GM21619 (cell line): ENCODE results near the gene KMT2D.

Source experiments
- ATAC-seq: cut with Tn5 transposase; IDR thresholded peaks from one replicate; pipeline ENCODE4 v1.9.1; 2021; ENCODE audit not compliant: unreplicated experiment

The KMT2D gene

DNA sequence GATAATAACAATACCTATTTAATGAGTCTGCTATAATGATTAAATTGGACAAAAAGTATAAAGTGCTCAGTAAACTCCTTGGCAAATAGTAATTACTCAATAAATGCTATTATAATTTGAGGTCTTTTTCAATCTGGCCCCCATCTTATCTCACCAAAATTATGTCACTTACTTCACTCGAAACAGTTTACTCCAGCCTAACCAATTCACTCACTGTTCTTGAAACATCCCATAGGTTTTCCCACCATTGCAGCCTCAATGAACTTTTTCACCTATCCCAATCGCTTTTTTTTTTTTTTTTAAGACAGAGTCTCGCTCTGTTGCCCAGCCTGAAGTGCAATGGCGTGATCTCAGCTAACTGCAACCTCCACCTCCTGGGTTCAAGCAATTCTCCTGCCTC is 24.6 kb downstream of the KMT2D start:
- no peak for ATAC-seq

DNA sequence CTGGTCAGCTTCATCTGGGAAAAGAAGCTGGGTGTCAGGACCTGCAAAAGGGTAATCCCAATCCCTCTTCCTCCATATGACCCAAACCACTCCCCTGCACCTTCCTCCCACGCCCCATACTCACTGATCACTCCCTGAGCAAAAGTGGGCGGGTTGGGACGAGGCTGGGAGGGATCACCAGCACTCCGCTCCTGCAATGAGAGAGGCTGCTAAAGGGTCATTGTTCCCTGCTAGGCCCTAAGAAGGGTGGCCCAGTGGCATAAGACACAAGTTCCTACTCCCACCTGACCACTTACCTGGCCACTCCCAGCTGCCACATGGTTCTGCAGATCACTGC is 26.3 kb downstream of the KMT2D start:
- ATAC-seq: no peak

DNA sequence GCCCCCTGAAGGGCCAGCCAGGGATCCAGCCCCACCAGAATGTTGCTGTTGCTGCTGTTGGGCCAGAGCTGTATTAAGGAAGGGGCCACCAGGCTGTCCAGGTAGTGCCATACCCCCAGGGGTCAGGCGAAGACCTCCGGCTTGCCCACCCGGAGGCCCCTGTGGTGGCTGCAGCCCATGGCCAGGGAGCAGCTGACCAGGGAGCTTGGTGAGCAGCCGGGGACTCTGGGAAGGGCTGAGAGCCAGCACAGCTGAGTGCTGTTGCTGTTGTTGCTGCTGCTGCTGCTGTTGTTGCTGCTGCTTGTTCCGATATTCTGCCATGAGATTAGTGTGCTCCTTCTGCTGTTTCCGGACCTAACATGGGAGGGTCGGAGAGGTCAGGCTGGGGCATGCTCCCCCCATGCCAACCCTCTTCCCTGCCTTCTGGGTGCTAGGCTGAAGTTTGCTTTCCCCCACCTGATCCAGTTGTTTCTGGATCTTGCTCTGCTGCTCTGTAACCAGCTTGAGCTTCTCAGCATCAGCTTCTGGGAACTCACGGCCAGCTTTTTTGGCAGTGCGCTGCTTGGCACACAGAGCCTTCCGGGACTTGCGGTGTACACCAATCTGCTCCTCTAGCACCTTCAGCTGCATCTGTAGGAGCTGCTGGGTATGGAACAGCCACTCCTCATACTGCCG is 26.8 kb downstream of the KMT2D start:
- no peak for ATAC-seq

DNA sequence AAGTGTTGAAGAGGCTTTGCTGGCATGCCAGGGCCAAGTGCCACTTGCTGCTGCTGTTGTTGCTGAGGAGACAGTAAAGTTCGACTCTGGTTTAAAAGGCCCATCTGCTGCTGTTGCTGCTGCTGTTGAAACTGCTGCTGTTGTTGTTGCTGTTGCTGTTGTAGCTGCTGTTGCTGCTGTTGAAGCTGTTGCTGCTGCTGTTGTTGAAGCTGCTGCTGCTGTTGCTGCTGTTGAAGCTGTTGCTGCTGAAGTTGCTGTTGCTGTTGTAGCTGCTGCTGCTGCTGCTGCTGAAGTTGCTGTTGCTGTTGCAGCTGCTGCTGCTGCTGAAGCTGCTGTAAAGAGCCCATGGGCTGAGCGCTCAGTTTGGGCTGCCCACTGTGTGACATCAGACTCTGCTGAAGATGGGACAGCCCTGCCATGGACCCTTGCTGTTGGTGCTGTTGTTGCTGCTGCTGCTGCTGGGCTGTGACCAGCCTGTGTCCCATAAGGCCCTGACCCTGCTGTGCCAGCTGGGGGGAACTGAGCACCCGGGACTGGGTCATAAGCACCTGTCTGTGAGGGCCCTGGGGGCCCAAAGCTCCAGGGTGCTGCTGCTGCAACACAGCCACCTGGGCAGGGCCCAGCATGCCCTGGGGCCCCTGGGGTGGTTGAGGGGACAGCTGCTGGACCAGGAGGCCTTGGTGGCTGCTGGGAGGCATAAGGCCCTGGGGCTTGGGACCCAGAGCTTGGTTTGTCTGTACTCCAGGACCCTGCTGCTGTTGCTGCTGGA is 27.7 kb downstream of the KMT2D start:
- ATAC-seq: no peak

DNA sequence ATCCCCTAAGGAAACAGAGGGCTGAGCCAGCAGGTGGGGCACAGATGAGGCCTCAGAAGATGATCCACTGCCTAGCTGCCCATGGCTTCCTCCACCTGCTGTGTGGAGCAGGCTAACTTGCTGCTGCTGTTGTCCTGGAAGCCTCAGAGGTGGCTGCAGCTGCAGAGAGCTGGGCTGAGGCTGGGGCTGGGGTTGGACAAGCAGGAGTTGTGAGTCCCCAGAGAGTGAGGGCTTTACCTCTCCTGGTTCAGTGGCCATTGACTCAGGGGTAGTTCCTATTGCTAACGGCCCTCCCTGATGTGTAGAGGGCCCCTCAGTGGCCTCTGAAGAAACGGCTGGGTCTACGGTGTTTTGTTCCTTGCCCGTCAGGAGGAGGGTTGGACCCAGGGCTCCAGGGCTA is 28.3 kb downstream of the KMT2D start:
- no peak for ATAC-seq

DNA sequence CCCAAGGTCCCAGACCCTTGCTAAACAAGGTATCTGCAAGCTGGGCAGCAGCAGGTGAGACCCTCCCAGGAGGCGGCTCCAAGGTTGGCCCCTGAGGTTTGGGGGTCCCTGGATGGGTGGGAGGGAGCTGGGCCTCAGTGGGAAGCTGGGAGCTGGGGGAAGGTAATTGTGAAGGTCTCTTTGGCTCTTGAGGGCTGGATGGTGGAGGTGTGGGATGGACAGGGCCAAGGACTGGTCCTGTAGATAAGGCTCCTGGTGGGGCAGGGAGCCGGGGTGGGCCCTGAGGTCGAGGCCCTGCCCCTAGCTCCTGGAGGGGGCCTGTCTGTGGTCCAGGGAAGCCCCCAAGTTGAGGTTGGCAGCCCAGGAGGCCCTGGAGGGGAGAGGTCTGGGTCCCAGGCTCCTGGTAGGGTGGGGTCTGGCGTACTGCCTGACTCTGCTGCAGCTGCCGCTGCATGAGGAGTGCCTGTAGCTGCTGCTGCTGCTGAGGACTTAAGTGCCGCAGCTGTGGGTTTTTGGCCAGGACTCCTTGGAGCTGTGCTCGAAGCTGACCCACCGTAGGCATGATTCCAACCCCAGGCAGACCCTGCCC is 28.9 kb downstream of the KMT2D start:
- ATAC-seq: no peak

DNA sequence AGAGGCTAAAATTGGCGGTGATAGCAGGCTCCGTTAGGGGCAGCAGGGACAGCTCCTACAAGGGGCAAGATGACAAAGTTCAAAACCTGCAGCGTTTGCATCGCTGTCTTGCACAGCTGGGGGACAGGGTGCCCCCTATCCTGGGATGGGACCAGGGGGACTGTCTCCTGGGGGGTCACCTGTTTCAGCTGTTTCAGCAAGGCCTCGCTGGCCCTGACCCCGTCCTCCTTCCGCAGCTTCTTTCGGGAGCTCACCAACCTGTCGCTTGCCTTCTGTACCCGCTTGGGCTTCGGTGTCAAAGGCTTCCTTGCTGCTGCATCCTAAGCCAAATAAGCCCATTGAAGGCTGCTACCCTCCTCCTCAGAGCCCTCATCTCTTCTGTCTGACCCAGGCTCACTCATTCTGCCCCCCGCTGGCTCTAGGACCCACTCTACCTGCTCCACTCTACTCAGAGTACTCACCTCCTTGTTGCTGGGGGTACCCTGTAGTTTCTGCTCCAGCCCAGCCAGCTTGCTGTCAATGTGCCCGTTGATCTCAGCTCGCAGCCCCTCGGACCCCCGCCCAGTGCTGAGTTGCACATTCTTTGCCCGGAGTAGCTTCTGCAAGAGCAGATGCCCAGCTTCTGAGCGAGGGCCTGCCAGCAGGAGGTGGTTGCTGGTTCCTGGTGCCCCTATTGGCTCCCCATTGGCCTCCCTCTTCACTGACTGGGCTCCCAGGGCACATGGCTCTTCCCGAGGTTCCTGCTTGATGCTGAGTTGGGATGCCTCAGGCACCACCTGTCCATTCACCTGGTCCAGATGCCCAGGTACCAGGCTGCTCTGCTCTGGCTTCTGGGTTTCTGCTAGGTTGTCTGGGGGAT is 29.7 kb downstream of the KMT2D start:
- ATAC-seq: no peak

DNA sequence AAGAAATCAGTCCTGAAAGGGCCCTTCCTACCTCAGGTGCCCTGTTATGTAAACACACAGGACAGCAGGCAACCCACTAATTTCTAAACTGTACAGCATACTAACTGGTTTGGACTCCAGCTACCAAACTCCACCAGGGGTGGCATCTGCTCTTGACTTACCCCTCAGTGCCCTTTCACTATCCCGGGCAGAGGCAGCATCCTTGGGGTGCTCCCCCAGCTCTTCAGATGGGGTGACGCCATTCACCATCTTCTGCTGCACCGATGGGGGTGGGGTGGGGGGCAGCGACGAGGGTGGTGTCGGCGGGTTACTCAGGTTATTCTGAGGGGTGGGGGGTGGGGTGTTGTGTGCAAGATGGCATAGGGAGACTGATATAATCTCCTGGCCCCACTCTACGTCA is 30.5 kb downstream of the KMT2D start:
- no peak for ATAC-seq

DNA sequence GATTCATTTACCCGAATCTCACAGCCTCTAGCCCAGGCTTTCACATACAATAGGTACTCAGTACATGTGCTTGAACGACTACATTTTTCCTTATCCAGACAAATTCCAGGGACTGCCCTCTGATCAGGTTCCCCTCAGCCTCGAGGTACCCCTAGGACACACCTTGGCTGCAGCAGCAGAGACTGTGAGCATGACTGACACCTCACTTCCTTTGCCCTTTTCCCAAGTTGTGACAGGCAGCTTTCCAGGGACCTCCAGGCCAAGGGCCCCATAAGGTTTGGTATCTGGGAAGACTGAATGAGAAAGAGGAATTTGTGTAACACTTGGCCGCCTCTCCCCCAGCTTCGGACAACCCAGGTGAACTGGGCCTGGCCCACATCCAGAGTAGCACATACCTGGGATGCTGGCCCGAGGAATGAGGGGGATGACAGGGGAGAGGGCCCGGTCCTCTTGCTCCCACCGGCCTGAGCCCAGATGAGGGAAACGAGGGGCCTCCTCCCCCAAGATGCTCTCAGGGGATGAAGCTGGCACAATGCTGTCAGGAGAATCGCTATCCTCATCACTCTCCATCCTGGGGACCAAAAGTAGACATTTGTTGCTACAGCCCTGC is 31.8 kb downstream of the KMT2D start:
- no peak for ATAC-seq

DNA sequence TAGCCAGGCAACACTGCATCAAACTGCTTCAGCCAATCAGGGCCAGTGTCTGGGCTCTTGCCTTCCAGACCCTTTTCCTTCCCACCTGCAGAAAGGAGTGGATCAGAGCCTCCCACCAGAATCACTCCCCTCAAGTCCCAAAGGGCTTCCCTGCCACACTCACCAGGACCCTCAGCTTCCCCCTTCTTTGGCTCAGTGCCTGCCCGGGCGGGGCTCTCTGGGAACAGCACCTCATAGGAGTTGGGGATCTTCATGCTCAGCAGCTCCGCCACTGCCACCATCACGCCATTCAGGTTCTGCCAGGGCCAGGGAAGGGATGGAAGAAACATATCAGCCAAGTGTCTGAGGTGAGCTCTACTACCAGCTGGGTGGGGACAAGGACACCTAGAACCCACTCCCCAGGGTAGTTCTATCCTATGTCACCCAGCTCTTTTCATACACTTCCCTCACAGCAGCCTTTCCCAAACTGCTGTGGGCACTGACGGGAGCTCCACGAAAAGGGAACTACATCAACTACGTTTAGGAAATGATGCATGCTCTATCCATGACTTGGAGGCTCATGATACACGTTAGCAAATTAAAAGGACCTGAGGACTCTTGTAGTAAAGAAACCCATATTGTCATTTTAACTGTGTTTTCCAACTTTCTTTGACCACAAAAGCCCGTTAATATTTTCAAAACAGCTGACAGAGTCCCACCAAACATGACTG is 32.6 kb downstream of the KMT2D start:
- no peak for ATAC-seq

DNA sequence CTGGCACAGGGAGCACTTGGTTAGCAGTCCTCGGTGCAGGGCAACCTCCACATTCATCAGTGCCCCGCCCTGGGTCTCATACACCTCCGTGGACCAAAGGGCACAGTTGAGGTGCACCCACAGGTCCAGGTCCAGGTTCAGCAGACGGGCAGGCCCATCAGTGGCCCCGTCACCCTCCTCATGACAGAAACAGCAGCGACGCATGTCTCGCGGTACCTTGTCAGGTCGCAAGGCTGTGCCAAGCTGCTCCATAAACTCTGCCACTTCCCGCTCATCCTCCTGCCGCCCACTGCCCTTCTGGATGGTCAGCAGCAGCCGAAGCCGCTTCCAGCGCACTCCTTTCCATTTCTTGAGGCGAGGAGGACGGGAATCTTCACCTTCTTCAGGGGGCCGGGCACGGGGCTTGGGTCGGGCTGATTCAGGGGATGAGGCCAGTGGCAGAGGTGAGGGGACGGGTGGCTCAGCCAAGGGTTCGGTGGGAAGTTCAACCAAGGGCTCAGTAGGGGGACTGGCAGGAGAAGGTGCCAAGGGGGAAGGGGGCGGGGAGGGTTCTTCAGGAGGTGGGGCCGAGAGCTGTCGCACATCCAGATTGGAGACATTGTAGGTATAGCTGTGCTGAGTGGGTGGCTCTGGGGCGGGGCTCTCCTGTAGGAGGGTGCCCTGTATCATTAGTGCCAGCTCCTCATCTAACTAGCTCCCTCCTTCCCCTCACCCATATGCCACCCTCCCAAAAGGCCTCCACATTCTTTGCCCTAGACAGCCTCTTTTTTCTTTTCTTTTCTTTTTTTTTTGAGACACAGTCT is 33.7 kb downstream of the KMT2D start:
- no peak for ATAC-seq

DNA sequence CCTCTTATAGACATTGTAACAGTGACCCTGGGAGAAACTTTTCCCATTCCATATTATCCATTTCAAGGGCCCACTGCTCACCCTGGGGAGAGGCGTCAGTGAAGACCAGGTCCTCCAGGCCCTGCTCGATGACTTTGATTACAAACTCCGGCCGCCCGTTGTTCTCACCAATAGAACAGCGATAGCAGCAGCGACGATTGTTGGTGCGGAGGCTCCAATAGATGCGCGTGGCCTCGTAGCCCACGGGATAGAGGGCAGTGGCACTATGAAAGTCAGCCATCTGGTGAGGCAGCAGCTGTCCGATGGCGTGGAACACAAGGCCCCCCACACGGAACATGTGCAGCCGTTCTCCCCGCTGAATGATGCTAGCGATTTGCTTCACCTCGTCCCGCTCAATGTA is 34.5 kb downstream of the KMT2D start:
- ATAC-seq: no peak

DNA sequence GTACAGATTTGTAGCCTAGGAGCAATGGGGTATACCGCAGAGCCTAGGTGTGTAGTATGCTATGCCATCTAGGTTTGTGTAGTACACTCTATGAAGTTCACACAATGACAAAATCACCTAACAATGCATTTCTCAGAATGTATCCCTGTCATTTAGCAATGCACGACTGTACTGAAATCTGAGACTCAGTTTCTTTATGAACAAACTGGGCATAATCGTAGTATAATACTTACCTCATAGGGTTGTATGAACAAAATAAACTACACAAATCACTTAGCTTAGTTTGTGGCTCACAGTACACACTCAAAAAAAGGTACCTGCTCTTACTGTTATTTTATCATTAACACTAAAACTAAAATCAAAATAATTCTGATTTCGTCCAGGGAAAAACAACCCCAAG is 35.1 kb downstream of the KMT2D start:
- no peak for ATAC-seq

DNA sequence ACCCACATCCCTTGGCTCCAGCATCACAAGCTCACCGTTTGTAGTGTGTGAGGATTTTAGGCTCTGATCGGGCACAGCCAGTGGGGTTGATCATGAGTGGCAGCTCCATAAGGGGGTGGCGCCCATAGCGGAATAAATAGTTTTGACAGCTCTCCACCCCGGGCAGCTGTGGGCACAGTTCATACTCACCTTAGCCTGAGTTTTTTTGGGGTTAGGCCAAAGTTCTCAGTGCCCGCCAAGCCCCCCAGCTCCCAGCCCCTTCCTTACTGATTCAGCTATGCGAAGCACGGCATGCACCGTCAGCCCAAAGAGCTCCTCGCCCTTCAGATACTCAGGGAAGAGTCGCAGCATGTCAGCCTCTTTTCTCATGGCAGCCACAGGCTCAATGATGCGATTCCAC is 36.1 kb downstream of the KMT2D start:
- no peak for ATAC-seq

DNA sequence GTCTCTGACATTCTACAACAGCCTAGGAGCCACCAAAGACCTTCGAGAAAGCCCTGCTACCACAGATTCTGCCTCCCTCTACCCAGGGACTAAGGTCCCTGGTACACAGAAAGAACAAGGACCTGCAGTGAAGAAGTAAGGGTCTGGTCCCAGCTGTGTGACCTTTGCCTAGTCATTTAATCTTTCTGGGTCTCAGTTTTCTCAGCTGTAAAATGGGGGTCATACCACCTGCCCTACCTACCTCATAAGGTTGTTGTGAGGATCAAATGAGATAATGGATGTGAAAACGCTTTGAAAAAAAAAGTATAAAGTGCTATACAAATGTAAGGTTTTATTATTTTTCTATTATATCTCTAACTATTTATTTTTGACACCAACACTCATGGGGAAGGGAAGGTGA is 36.8 kb downstream of the KMT2D start:
- ATAC-seq: no peak

DNA sequence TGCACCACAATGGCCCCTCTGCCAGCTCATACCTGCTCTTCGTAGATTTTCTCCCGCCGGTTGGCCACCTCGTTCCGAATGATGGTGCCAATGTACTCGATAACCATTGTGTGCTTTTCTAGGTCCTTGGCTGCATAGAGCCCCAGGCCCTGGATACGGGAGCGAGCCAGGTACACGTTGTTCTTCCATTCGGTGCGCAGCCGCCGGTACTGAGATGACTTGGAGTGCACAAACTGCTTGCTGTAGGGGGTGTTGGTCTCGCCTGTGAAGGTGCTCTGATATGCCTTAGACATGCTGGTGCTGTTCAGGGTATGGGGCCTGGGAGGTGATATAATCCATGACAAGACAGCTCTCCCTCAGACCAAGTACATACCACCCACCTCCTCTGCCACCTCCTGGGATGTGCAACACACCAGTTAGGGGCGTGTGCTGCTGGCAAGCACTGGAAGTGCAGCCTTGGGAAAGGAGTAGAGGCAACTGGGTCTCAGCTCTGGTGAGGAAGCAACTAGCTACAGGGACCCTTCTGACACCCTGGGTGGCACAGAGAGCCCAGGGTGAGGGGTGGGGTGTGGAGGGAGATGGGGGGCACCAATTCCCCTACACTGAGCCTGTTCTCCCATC is 37.9 kb downstream of the KMT2D start:
- no peak for ATAC-seq

DNA sequence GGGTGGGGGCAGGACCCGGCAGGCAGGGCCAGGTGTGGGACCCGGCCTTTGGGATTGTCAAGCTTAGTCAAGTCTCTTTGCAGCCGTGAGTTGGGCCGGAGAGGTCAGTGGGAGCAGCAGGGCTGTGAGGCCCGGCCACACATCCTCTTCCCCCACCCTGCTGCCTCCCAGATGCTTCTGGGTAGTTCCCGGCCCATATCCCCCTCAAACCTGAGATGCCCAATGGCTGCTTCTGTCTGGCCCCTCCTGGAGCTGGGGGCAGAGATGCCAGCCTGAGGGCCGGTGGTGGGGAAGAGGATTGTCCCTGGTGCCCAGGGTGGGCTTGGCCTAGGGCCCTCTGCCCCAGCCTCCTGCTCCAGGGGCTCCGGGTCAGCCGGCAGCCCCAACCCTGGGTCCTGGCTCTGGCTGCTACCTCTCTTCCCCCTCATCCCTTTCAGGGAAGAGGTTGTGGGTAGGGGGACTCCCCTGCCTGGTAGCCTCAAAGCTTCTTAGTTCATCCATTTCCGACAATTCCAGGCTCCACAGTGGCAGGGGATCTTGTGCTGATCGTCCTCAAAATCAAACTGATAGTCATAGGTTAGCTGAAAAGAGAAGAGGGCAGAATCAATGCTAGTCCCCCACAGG is 39.2 kb downstream of the KMT2D start:
- ATAC-seq: no peak

DNA sequence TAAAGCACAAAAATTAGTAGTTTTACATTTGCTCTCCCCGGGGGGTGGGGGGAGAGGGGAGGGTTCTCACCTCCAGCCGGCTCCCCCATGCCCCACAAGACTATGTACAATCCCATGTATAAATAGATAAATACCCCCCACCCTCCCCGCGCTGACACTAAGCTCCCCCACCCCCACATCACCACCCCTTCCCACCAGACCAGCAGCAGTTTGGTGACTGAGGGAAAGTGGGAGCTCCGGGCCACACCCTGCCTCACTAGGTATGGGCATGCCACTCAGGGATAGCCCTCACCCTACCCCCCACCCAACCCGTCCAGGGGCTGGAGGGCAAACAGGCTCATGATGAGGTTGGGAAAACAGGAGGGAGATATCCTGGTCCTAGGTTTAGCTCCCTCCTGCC is 40.2 kb downstream of the KMT2D start:
- ATAC-seq: no peak
